NCI-H128 (cell line): Measurements from ENCODE around the gene CACHD1.

Experiments used
- DNase-seq: peaks from one replicate; lab custom pipeline; 2025; ENCODE audit not compliant: unreplicated experiment; lab: John Stamatoyannopoulos, UW

The CACHD1 gene

GRCh38 chr1:64469977-64470664 is at the start of gene CACHD1:
TSS of gene CACHD1 (plus strand) at chr1:64470129. CDS start at chr1:64470745, 616 bp downstream.
- DNase-seq: peak; percentile 62

- no peak for DNase-seq
Observed at GRCh38 chr1:64421377-64421776, 48.6 kb upstream of the CACHD1 start.

- DNase-seq: no peak
Observed at GRCh38 chr1:64423526-64423925, 46.4 kb upstream of the CACHD1 start.

- DNase-seq: no peak
Observed at GRCh38 chr1:64424412-64424811, 45.5 kb upstream of the CACHD1 start.

- DNase-seq: no peak
Observed at GRCh38 chr1:64425521-64425920, 44.4 kb upstream of the CACHD1 start.

- DNase-seq: no peak
Observed at GRCh38 chr1:64426681-64427080, 43.2 kb upstream of the CACHD1 start.

- DNase-seq: no peak
Observed at GRCh38 chr1:64427879-64428278, 42.0 kb upstream of the CACHD1 start.

- DNase-seq: no peak
Observed at GRCh38 chr1:64433308-64433707, 36.6 kb upstream of the CACHD1 start.

- DNase-seq: no peak
Observed at GRCh38 chr1:64433747-64434146, 36.2 kb upstream of the CACHD1 start.

GRCh38 chr1:64435000-64435399 is 34.9 kb upstream of the CACHD1 start:
- no peak for DNase-seq

GRCh38 chr1:64437453-64437852 is 32.5 kb upstream of the CACHD1 start:
- DNase-seq: no peak

GRCh38 chr1:64440183-64440826 is 29.6 kb upstream of the CACHD1 start:
- no peak for DNase-seq

- no peak for DNase-seq
Observed at GRCh38 chr1:64451440-64451839, 18.5 kb upstream of the CACHD1 start.

- DNase-seq: no peak
Observed at GRCh38 chr1:64453688-64454087, 16.2 kb upstream of the CACHD1 start.

GRCh38 chr1:64458915-64459314 is 11.0 kb upstream of the CACHD1 start:
- DNase-seq: no peak

GRCh38 chr1:64459743-64460142 is 10.2 kb upstream of the CACHD1 start:
- no peak for DNase-seq

- DNase-seq: no peak
Observed at GRCh38 chr1:64466033-64466432, 3.9 kb upstream of the CACHD1 start.

GRCh38 chr1:64469116-64469976 is 583 bp upstream of the CACHD1 start:
- no peak for DNase-seq

- no peak for DNase-seq
Observed at GRCh38 chr1:64470665-64471217, 812 bp downstream of the CACHD1 start.

- no peak for DNase-seq
Observed at GRCh38 chr1:64471218-64472039, 1.5 kb downstream of the CACHD1 start.

- DNase-seq: no peak
Observed at GRCh38 chr1:64472040-64472376, 2.1 kb downstream of the CACHD1 start.
